HPDE6-E6E7 (cell line): ENCODE data around the gene MYBPH.

Experiments used
- DNase-seq: peaks from one replicate; pipeline ENCODE4 v3.0.0; 2011; ENCODE audit warnings: missing footprints; ENCODE audit errors: extremely low spot score

The MYBPH gene

DNA sequence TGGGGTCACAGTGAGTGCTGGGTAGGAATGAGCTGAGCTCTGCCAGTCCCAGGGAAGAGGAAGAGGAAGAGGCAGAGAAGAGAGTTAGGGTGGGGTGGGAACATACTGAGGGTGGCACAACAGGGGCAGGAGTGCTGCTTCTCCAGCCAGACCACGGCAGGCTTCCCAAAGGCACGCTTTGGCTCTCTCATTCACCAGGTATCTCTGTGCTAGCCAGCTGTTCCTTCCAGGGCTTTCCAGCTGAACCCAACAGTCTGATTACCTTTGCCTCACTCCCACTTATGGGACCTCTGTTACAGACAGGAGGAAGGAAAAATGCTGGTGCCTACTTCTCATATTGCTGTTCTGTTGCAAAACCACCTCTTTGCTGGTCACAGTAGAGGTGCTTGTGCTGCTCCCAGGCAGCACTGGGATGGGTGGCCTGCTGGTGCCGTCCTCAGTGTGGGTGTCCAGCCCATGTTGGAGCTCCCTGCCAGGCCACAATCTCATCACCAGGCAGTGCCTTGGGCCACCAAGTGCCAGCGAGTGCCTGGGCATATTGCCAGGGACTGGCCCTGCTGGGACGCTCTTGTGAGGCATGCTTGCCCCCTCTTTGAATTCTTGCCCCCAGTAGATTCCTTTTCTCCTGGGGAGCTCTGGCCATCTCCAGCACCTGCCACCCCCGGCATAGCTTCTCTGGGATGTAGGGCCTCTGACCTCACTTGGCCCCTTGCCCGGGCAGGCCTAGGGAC lies 46.0 kb downstream of the MYBPH start:
- no peak for DNase-seq

DNA sequence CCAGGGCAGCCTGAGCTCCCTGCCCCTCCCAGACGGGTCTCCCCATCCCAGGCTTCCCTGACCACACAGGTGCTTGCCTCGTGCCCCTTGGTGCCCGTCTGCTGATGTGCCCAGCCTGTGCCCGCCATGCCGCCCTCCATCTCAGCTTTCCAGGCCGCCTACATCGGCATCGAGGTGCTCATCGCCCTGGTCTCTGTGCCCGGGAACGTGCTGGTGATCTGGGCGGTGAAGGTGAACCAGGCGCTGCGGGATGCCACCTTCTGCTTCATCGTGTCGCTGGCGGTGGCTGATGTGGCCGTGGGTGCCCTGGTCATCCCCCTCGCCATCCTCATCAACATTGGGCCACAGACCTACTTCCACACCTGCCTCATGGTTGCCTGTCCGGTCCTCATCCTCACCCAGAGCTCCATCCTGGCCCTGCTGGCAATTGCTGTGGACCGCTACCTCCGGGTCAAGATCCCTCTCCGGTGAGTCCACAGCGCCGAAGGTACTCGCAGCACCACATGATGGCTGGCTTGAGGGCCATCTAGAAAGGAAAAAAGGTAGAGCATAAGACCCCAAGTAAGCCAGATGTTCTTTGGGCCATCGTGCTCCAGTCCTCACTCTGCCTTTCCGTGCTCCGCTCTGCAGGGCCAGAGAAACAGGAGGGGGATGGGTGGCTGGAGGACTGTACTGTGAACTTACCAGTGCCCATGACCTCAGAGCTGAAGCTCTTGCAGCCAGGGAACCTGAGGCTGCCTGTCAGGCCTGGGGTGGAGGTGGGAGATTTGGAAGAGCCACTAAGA lies 46.7 kb downstream of the MYBPH start:
- no peak for DNase-seq

DNA sequence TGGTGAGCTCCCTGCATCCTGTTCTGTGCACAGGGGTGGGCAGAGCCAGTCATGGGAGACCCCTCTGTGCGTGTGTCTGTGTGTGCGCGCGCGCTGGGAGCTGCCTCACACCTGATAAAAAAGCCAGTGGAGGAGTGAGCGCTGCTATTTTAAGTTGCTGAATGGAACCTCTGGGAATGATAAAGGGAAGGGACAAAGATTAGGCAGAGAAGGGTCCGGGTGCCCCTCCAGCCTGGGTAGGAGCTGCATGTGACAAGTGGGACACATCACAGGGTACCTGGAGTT lies 47.3 kb downstream of the MYBPH start:
- DNase-seq: no peak

DNA sequence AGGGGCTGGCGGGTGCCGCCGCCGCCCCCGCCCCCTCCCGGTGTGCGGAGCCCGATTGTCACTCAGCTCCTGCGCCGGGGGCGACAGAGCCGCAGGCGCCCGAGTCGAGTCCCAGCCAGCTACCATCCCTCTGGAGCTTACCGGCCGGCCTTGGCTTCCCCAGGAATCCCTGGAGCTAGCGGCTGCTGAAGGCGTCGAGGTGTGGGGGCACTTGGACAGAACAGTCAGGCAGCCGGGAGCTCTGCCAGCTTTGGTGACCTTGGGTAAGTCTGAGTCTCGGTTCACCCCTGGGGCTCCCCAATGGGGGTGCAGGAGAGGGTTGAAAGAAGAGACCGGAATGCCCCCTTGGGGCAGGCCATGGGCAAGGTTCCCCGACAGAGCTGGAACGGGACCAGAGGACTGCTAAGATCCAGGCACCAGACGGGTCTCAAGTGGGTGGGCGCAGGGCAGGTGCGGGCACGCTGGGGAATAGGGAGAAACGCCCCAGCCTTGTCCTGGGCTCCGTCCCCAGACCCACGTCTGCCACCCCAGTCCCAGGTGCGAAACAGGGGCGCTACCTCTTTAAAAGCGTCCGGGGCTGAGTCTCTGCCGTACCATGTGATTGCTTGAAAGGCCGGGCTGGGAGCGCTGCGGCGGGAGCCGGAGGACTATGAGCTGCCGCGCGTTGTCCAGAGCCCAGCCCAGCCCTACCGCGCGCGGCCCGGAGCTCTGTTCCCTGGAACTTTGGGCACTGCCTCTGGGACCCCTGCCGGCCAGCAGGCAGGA lies 47.8 kb downstream of the MYBPH start, which contains the start of gene ADORA1:
Gene ADORA1, plus strand, starts transcription at position 61 of the 765 bp plus-strand sequence. CDS start 1,116 bp downstream, outside the sequence.
- DNase-seq: peak; percentile 46

DNA sequence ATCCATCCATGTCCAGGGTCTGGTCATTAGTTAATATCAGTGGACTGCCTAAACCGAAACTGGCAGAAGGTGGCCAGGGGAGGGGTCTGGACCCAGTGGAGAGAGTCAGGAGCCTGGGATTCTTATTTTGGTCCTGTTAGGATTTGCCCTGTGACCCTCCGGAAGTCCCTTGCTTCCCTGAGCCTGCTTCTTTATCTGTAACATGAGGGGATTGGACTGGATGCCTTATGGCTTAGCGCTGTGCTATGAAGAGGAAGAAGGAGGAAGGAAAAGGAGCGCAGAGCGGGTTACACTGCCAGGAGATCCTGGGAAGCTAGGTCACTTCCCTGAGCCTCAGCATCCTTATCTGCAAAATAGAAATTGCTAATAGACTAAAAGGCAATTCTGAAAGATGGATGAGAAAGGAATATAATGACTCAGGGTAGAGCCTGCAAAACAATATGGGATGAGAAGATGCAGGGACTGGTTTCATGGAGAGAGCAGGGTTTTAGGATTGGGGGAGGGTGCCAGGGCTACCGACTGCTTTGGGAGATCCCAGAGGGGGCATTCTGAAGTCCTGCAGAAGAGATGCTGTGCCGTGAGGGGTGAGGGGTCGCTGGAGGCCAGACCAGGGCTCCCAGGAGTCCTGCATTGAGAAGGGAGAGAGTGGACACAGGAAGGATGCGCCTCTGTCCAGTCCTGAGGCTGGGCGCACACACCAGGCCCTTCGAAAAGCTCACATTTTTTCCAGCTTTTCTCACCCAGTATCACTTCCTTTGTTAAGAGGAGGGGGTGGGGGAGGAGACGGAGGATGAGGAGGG lies 48.6 kb downstream of the MYBPH start:
- DNase-seq: no peak

DNA sequence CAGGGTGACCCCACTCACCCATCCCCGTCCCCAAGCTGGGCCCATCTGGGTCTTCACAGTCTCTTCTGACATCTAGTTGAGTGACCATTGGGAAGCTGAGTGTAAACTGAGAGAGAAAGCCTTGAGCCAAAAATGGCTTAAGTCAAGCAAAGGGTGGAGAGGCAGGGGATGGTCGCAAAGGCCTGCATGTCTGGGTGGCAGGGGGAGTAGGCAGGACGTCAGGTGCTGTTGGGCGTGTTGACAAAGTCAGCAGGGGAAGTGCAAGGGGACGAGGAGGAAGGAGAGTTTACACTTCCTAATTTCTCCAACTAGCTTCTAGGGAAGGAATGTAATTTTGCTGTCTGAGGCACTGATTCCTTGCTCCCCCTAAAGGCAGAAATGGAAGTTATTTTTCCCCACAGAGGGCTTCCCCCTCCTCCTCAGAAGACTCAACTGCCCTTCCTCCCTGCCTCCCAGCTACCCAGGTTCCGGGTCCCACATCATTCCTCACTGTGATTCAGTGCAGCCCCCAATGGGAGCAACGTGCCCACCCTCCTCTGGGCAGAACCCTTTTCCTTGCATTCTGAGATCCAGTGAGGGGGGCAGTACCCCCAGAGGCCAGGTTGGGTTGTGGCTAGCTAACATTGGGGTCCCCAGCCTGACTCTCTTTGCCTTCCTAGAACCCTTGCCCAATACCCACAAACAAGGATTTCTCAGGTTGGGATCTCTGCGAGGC lies 49.3 kb downstream of the MYBPH start:
- DNase-seq: no peak

DNA sequence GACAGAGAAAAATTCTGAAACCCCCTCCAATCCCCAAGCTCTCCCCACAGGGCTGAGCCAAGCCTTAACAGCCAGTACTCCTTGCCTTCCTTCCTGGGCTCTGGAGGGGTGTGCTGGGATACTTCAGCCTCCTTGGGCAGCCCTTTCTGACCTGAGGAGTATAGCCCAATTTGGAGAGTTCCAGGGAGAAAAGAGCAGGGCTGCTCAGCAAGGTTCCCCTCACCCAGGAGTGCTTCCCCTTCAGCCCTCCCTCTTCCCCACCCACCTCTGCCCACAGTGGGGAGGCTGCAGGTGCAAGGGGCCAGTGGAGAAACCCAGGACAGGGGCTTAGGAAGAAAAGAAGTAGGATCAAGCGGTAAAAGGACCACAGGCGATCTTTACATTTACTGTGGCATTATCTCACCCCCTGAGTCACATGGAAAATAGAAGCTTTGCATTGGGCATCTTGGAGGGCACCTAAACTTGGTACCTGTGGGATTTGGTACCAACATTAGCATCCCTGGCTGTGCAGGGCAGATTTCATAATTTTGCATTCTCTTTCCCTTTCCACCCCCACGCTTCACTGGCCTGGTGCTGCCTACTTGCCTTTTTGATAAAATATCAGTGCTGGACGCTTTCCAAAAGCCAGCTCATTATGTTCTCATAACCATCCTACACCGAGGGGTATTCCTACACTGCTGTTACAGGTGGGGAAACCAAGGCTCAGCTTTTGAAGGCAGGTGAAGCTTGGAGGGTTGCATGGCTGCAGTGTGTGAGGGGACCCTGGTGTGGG lies 50.9 kb downstream of the MYBPH start:
- no peak for DNase-seq

DNA sequence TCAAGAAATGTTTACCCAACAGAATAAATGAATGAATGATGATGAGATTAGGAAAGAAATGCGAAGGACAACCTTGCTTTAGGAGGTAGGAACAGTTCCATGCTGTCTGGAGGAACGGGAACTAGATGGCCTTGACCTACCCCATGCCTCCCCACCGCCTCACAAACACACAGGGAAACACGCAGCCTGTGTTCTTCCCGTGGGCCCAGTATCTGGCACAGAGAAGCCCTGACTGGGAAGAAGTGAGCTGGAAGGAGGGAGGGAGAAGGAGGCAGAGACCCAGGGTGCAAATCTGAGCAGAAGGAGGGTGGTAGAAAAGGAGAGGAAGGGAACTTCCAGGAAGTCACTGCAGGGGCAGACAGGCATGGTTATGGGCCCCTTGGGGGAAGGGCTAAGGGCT lies 51.6 kb downstream of the MYBPH start:
- DNase-seq: no peak

DNA sequence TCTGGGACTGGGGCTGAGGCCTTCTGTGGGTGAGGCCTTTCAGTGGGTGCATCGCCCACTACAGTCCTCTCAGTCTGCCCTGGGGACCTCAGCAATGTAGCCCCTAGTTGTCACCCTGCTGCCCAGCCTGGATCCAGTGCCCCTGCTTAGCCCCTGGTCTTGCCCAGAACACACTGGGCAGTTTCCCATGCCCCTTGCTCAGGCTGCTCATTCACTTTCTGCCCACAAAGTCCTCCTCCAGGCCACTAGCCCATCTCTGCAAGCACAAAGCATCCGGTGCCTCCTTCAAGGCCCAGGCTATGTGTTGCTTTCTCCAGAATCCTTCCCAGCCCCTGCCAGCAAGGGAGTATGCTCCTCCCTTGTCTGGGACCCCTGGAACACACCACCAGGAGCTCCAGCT lies 53.5 kb downstream of the MYBPH start:
- DNase-seq: no peak

DNA sequence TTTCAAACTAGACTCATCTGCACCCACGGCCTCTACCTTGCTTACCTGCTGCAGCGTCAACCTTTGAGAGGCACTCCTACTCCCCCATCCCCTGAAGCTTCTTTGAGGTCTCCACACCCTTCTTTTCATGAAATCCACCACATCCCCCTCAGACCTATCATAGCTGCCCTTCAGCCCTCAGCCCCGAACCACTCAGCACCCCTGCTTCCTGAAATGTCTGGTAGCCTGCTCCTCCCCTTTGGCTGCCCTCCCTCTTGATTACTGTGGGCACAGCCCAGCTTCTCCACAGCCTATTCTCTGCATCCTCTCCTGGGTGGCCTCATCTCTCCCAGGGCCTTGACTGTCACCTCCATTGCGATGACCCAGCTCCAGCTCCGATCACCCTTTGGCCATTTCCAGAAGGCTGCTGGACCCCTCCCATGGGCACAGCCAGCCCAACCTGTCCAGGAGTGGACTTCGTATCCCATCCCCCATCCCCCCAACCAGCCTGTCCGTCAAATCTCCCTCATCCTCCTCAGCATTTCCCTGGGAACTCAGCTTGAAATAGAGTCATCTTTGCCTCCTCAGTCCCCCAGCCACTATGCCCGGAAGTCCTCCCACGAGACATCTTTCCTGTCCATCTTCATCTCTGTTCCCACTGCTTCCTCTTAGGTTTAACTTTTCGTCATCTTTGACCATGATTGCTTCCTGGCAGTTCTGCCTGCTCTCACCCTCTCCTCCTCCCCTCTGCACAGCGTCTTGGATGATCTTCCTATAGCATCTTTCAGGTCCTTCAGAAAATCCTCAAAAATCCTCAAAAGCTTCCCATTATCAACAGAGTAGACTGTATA lies 54.2 kb downstream of the MYBPH start:
- DNase-seq: no peak

DNA sequence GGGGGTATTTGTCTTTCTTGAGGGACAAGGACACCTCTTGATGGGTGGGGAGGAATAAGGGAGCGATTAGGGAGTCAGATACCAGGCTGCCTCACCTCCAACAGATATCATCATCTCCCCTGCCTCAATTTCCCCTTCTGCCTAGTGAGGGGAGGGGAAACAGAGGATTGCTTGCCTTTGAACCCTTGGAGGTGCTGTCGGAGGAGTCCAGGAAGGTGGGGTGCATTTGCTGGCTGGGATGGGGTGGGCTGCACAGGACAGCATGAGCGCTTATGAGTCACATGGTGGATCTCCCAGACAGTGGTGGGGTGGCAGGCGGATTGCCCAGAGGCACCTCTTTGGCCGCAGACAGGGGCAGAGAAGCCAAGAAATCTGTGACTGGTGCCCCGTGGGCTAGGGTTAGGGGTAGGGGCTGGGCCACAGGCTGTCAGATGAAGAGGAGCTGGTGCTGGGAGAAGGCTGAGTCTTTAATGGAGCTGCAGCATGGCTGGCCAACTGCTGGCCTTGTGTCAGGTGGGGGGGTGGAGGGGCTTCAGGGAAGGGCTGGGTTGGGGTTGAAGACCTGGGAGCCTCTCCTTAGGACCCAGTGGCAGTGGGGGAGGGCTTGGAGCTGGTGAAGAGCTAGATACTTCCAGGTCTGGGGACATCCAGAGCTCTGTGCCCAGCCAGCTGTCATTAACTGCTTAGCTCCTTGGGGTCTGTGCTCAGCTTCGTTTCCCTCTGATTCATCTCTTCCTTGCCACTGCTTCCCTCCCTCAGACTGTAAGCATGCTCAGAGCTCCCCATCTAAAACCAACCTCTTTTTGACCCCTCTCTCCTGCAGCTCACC lies 55.1 kb downstream of the MYBPH start:
- DNase-seq: no peak
